CD4-positive, alpha-beta T cell (primary cell): ENCODE data around the gene NUDCD3. TPM values are rescaled to one million over a fixed set of nuclear protein-coding genes. Genes with fewer than 3 reads are reported as not detected.

Experiments
- ATAC-seq: fragments of 200-7000 bp; cut with Tn5 transposase; one replicate; pipeline ENCODE4 v1.10.0; 2022; ENCODE audit warnings: mild to moderate bottlenecking; ENCODE audit not compliant: poor library complexity
- CTCF ChIA-PET: fragments of 350-600 bp; sonication (Branson Sonifier 250); formaldehyde crosslinking; loops from one replicate; lab custom pipeline; 2021; ENCODE audit warnings: antibody characterized with exemption, inconsistent platforms; lab: Charles Lee
- POLR2A ChIA-PET: fragments of 350-600 bp; sonication (Branson Sonifier 250); formaldehyde crosslinking; loops from one replicate; lab custom pipeline; 2021; ENCODE audit warnings: antibody characterized with exemption, inconsistent platforms; lab: Charles Lee
- DNase-seq, 14 experiments: peaks; one replicate each; pipeline ENCODE4 v3.0.0-alpha.2; 2013 to 2020; ENCODE audit warnings: mixed read lengths in 2 of 14
- H3K27ac ChIP-seq, 2 donors: one replicate each; pipeline versions ENCODE4 v1.5.1 to v1.7.0; 2013; ENCODE audit warnings: low read length in 2 of 2, low read depth in 1 of 2, mild to moderate bottlenecking in 1 of 2
- H3K27me3 ChIP-seq, 2 experiments: 1 replicate in 1 of 2; 2 replicates in 1 of 2; pipeline versions ENCODE4 v1.6.1 to v1.7.0; 2013; ENCODE audit warnings: low read length in 2 of 2, control low read depth in 1 of 2, mild to moderate bottlenecking in 1 of 2, moderate library complexity in 1 of 2; ENCODE audit not compliant: insufficient read depth in 2 of 2, control insufficient read depth in 1 of 2
- H3K36me3 ChIP-seq: one replicate; pipeline ENCODE4 v1.6.1; 2013; ENCODE audit warnings: low read length, control low read depth; ENCODE audit not compliant: insufficient read depth
- H3K4me1 ChIP-seq: one replicate; pipeline ENCODE4 v1.6.1; 2013; ENCODE audit warnings: low read length, control low read depth; ENCODE audit not compliant: insufficient read depth
- H3K4me3 ChIP-seq: one replicate; pipeline ENCODE4 v1.5.1; 2013; ENCODE audit warnings: mild to moderate bottlenecking, low read length, moderate library complexity
- H3K9me3 ChIP-seq, 2 experiments: 1 replicate in 1 of 2; 2 replicates in 1 of 2; pipeline versions ENCODE4 v1.6.1 to v1.7.0; 2013; ENCODE audit warnings: low read length in 2 of 2, mild to moderate bottlenecking in 2 of 2, control low read depth in 1 of 2, moderate library complexity in 1 of 2; ENCODE audit not compliant: control insufficient read depth in 1 of 2, insufficient read depth in 1 of 2
- H3K27ac Mint-ChIP-seq: one replicate; pipeline ENCODE4 v1.8.0; 2020; ENCODE audit warnings: mixed read lengths
- H3K27me3 Mint-ChIP-seq: one replicate; pipeline ENCODE4 v1.8.0; 2021; ENCODE audit warnings: mixed read lengths
- H3K36me3 Mint-ChIP-seq: one replicate; pipeline ENCODE4 v1.8.0; 2021; ENCODE audit warnings: low read depth, mixed read lengths
- H3K4me1 Mint-ChIP-seq: one replicate; pipeline ENCODE4 v1.8.0; 2021; ENCODE audit warnings: low read depth, mixed read lengths
- H3K4me3 Mint-ChIP-seq: one replicate; pipeline ENCODE4 v1.8.0; 2020; ENCODE audit warnings: mild to moderate bottlenecking, mixed read lengths
- H3K9me3 Mint-ChIP-seq: one replicate; pipeline ENCODE4 v1.8.0; 2020; ENCODE audit warnings: mixed read lengths
- intact Hi-C, 2 experiments: fragments of 100-400 bp; cut with DNase I in 1 of 2; cut with micrococcal nuclease in 1 of 2; formaldehyde crosslinking; loops; one replicate each; pipeline versions ENCODE4 v1.15.1 to v1.9.0; 2023 to 2025; cut with DNase I, micrococcal nuclease
- total RNA-seq, 174 experiments: library from RNA in 2 of 174; stranded (reverse) in 2 of 174; gene quantifications; one replicate each; pipeline ENCODE4 v1.2.3 and lab custom pipeline; 2021 to 2026
- TF ChIP-seq, protein P1 (sequence below): fragments of 200-600 bp; IDR thresholded peaks from one replicate; pipeline ENCODE4 v1.8.0; 2022; ENCODE audit warnings: antibody characterized with exemption, mild to moderate bottlenecking

Gene NUDCD3
- total RNA-seq, 2 experiments from 2014 or later: 56.6 to 60.6 TPM

DNA sequence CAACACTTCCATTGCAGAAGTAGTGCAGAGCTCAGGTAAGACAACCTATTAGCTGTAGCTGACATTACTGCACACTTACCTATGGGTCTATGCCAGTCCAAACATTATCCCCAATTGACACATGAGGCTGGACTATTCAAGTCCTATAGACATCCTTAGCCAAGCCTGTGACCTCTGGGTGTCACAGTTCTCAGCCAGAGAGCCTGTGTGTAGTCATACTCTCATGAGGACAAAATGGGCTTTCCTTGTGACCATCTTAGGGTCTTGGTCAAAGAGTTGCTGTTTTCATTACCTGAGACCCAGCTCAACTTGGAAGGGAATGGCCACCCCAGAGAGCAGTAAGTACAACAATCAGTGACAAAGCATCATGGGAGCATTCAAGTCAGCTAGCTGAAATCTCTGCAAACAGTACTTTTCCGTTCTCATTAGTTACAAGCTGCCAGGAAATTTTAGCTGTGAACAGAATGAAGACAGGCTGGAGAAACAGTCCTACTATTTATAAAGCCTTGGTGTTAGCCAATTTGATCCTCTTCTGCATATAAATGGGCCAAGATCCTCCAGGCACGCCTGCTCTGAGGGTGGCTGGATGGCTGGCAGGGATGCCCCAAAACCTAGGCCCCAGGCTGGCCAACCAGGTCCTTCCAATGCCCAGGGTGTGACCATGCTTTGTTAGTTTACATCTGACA, 44.3 kb downstream of the NUDCD3 start:
- DNase-seq (no peak), ATAC-seq (no peak)
- no peaks in the 10 kb centered on the region for H3K9me3 Mint-ChIP-seq
- no peaks in the 10 kb centered on the region for H3K27me3 Mint-ChIP-seq
- POLR2A ChIA-PET: no interaction called here
- H3K4me1 Mint-ChIP-seq: peaks cover 67% of the 10 kb centered on the region
- H3K27ac Mint-ChIP-seq: peak overlapping the region; percentile 15
- peaks cover 48% of the 10 kb centered on the region for H3K36me3 ChIP-seq
- H3K27ac ChIP-seq: no peak overlapping the region
- peaks cover 72% of the 10 kb centered on the region for H3K36me3 Mint-ChIP-seq
- H3K27me3 ChIP-seq: no peaks in the 10 kb centered on the region
- intact Hi-C loops: no loop called here
- no peaks in the 10 kb centered on the region for H3K9me3 ChIP-seq
- peaks cover 9% of the 10 kb centered on the region for H3K4me1 ChIP-seq
- CTCF ChIA-PET: interaction anchor here (0.9 kb wide), 1 partner anchor 14 kb away, joined by 3 read pairs; no protein-coding TSS in a partner anchor
- TF ChIP-seq, protein P1, sequence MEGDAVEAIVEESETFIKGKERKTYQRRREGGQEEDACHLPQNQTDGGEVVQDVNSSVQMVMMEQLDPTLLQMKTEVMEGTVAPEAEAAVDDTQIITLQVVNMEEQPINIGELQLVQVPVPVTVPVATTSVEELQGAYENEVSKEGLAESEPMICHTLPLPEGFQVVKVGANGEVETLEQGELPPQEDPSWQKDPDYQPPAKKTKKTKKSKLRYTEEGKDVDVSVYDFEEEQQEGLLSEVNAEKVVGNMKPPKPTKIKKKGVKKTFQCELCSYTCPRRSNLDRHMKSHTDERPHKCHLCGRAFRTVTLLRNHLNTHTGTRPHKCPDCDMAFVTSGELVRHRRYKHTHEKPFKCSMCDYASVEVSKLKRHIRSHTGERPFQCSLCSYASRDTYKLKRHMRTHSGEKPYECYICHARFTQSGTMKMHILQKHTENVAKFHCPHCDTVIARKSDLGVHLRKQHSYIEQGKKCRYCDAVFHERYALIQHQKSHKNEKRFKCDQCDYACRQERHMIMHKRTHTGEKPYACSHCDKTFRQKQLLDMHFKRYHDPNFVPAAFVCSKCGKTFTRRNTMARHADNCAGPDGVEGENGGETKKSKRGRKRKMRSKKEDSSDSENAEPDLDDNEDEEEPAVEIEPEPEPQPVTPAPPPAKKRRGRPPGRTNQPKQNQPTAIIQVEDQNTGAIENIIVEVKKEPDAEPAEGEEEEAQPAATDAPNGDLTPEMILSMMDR: no peak
- no peak overlapping the region for H3K4me3 ChIP-seq
- no peak overlapping the region for H3K4me3 Mint-ChIP-seq

DNA sequence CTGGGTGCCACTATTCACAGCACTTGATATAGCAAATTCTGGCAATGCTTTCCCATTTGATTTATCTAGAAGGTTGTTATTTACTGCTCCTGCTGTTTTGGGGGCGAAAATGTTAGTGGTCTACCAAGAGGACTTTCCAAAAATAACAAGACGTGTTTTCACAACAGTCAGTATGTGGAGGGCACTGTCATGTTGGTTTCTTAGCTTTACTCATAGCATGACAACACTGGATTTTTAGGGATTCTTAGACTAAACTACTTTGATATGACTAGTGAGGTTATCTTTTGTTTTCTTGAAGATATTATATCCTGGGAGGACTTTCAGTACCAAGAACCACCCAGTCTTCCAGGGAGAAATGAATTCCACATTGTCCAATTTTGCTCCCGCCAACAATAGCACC, 49.4 kb downstream of the NUDCD3 start:
- intact Hi-C loops: no loop called here
- Histone ChIP-seq H3K4me3 (no peak overlapping the region), H3K27me3 (no peaks in the 10 kb centered on the region), H3K4me1 (peaks cover 14% of the 10 kb centered on the region), H3K36me3 (peaks cover 17% of the 10 kb centered on the region), H3K27ac (no peak overlapping the region), H3K9me3 (no peaks in the 10 kb centered on the region)
- ATAC-seq (no peak), DNase-seq (no peak)
- TF ChIP-seq, protein P1: no peak
- no peaks in the 10 kb centered on the region for H3K27me3 Mint-ChIP-seq
- peak overlapping the region; percentile 57 for H3K27ac Mint-ChIP-seq
- peaks cover 69% of the 10 kb centered on the region for H3K4me1 Mint-ChIP-seq
- POLR2A ChIA-PET: interaction anchor here (1.4 kb wide), 1 partner anchor 50 kb away, joined by 3 read pairs; the partner anchor contains the start of gene NUDCD3
- CTCF ChIA-PET: interaction anchor here (0.7 kb wide), 1 partner anchor 1001 kb away, joined by 4 read pairs; no protein-coding TSS in a partner anchor
- H3K36me3 Mint-ChIP-seq: peaks cover 61% of the 10 kb centered on the region
- H3K4me3 Mint-ChIP-seq: no peak overlapping the region
- H3K9me3 Mint-ChIP-seq: no peaks in the 10 kb centered on the region

GRCh38 chr7:44440577-44441078, 49.8 kb downstream of the NUDCD3 start:
- intact Hi-C loops: no loop called here
- H3K36me3 ChIP-seq: peaks cover 15% of the 10 kb centered on the region
- peaks cover 59% of the 10 kb centered on the region for H3K36me3 Mint-ChIP-seq
- H3K27ac ChIP-seq: no peak overlapping the region
- ATAC-seq (no peak), DNase-seq (no peak)
- ChIA-PET CTCF (interaction anchor here (0.7 kb wide), 1 partner anchor 1001 kb away, joined by 4 read pairs; no protein-coding TSS in a partner anchor), POLR2A (interaction anchor here (1.4 kb wide), 1 partner anchor 50 kb away, joined by 3 read pairs; the partner anchor contains the start of gene NUDCD3)
- no peaks in the 10 kb centered on the region for H3K27me3 ChIP-seq
- H3K4me1 ChIP-seq: peaks cover 14% of the 10 kb centered on the region
- peaks cover 73% of the 10 kb centered on the region for H3K4me1 Mint-ChIP-seq
- no peak overlapping the region for H3K4me3 ChIP-seq
- H3K27ac Mint-ChIP-seq: peak overlapping the region; percentile 57
- H3K9me3 ChIP-seq: no peaks in the 10 kb centered on the region
- H3K4me3 Mint-ChIP-seq: no peak overlapping the region
- TF ChIP-seq, protein P1: no peak
- no peaks in the 10 kb centered on the region for H3K27me3 Mint-ChIP-seq
- no peaks in the 10 kb centered on the region for H3K9me3 Mint-ChIP-seq
